ENCODE data around the gene UPF1.

UPF1 gene

GRCh38 chr19:18865973-18866799, 34.4 kb downstream of the UPF1 start:
- peak overlapping the region; percentile 34 for H3K27ac ChIP-seq
- TF ChIP-seq, protein P1, sequence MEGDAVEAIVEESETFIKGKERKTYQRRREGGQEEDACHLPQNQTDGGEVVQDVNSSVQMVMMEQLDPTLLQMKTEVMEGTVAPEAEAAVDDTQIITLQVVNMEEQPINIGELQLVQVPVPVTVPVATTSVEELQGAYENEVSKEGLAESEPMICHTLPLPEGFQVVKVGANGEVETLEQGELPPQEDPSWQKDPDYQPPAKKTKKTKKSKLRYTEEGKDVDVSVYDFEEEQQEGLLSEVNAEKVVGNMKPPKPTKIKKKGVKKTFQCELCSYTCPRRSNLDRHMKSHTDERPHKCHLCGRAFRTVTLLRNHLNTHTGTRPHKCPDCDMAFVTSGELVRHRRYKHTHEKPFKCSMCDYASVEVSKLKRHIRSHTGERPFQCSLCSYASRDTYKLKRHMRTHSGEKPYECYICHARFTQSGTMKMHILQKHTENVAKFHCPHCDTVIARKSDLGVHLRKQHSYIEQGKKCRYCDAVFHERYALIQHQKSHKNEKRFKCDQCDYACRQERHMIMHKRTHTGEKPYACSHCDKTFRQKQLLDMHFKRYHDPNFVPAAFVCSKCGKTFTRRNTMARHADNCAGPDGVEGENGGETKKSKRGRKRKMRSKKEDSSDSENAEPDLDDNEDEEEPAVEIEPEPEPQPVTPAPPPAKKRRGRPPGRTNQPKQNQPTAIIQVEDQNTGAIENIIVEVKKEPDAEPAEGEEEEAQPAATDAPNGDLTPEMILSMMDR (conservative IDR thresholded peaks at IDR 0.05), result peak; percentile 99

- TF ChIP-seq, protein P1 (conservative IDR thresholded peaks at IDR 0.05), result no peak; the same call in none of the 2 replicates
- peak overlapping the region; percentile 34; the same call in 1 of the 2 replicates for H3K27ac ChIP-seq
Observed at GRCh38 chr19:18866800-18867123, 35.0 kb downstream of the UPF1 start.

DNA sequence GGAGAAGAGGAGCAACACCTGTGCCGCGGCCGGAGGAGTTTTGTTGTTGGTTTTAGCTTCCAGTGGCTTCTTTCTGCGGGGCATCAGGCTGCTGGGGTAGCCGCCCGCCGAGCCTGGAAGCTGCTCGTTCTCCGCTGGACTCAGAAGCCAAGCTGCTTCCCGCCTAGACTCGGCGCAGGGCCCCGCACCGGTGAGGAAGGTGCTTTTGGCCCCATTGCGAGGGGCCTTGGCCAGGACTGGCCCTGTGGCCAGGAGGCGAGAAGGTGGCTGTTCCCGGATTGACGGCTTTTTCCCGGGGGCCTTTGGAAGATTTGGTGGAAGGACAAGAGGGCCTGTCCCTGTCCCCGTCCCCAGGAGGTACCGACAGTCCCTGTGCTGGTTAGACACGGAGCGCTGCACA, 35.4 kb downstream of the UPF1 start:
- H3K27ac ChIP-seq, result peak overlapping the region; percentile 34; the same call in 1 of the 2 replicates
- TF ChIP-seq, protein P1 (conservative IDR thresholded peaks at IDR 0.05), result no peak

DNA sequence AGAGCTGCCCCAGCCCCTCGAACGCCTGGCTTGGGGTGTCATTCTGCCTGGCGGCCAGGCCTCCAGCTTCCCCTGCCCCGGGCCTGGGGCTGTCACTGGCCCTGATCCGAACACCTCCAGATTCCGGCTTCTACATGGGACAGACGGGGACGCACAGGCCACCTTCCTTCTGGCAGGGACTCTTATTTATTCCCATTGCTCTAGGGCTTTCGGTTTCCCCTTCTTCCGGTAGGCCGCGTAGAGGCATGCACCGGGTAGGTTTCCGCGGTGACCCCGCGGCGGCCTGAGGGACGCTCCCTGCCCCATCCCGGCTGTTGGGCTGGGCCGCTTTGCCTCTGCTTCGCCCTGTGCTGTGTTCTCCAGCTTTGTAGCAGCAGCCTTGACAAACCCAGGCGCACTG, 36.0 kb downstream of the UPF1 start:
- no peak overlapping the region for H3K27ac ChIP-seq
- TF ChIP-seq, protein P1 (conservative IDR thresholded peaks at IDR 0.05), result no peak

- H3K27ac ChIP-seq, result no peak overlapping the region
- TF ChIP-seq, protein P1 (conservative IDR thresholded peaks at IDR 0.05), result no peak
Observed at GRCh38 chr19:18868380-18869022, 36.7 kb downstream of the UPF1 start.

GRCh38 chr19:18869023-18869618, 37.4 kb downstream of the UPF1 start:
- H3K27ac ChIP-seq, result no peak overlapping the region
- TF ChIP-seq, protein P1 (conservative IDR thresholded peaks at IDR 0.05), result no peak

- TF ChIP-seq, protein P1 (conservative IDR thresholded peaks at IDR 0.05), result no peak
- no peak overlapping the region for H3K27ac ChIP-seq
Observed at GRCh38 chr19:18869781-18870530, 38.2 kb downstream of the UPF1 start.
